HCT116 (cell line): ENCODE measurements around the gene CCDC154. TPM values are rescaled to one million over a fixed set of nuclear protein-coding genes. Genes with fewer than 3 reads are reported as not detected.

Experiments
- ATAC-seq: fragments of 200-7000 bp; cut with Tn5 transposase; 2 replicates; pipeline ENCODE4 v1.9.1; 2020; ENCODE audit warnings: mild to moderate bottlenecking, moderate library complexity
- BruUV-seq: library from RNA; stranded (reverse); fragments of 400-500 nt; replicated peaks from 2 replicates; lab custom pipeline; 2021; lab: Mats Ljungman, UMichigan
- CTCF ChIA-PET: fragments of 300-600 bp; sonication (Branson Sonifier 250); formaldehyde crosslinking; loops from one replicate; lab custom pipeline; 2021; ENCODE audit warnings: antibody characterized with exemption; lab: Charles Lee
- POLR2A ChIA-PET: fragments of 300-600, 350-600 bp; sonication (Branson Sonifier 250); formaldehyde crosslinking; loops from one replicate; lab custom pipeline; 2021; ENCODE audit warnings: antibody characterized with exemption; lab: Charles Lee
- RAD21 ChIA-PET, 2 experiments: fragments of 300-600 bp; sonication (Branson Sonifier 250); formaldehyde crosslinking; loops; one replicate each; lab custom pipeline; 2023; ENCODE audit warnings: low total read pairs in 2 of 2; ENCODE audit not compliant: uncharacterized antibody in 2 of 2, unreplicated experiment in 2 of 2, low non-redundant PET in 1 of 2; lab: Charles Lee
- DNase-seq: peaks from one replicate; pipeline ENCODE4 v3.0.0-alpha.2; 2010; ENCODE audit warnings: low read depth, low spot score
- H2AFZ ChIP-seq: fragments of 200-600 bp; shearing (Covaris generic), sonication (generic); 2 replicates; pipeline ENCODE4 v1.6.1; 2017; ENCODE audit warnings: low read depth, mixed run types, mixed read lengths, antibody characterized with exemption, low read length; ENCODE audit not compliant: poor library complexity, severe bottlenecking
- H3K27ac ChIP-seq: 2 replicates; pipeline ENCODE4 v1.5.1; 2012; ENCODE audit warnings: low read depth, low read length
- H3K27me3 ChIP-seq: fragments of 200-600 bp; sonication (generic); 2 replicates; pipeline ENCODE4 v1.6.1; 2016; ENCODE audit warnings: mixed run types, low read length, mixed read lengths; ENCODE audit not compliant: insufficient read depth
- H3K36me3 ChIP-seq, 2 experiments: fragments of 200-500 bp in 1 of 2; fragments of 200-600 bp in 1 of 2; sonication (Bioruptor generic) in 1 of 2; sonication (generic) in 1 of 2; 2 replicates each; pipeline versions ENCODE4 v1.5.1 to v1.6.1; 2014 to 2016; ENCODE audit warnings: low read length in 2 of 2, inconsistent platforms in 1 of 2, mixed read lengths in 1 of 2, mixed run types in 1 of 2; ENCODE audit not compliant: insufficient read depth in 2 of 2, control insufficient read depth in 1 of 2
- H3K4me1 ChIP-seq, 2 experiments: fragments of 200-600 bp in 1 of 2; sonication (generic) in 1 of 2; 2 replicates each; pipeline versions ENCODE4 v1.5.1 to v1.6.1; 2012 to 2017; ENCODE audit warnings: low read length in 2 of 2, inconsistent platforms in 1 of 2, mild to moderate bottlenecking in 1 of 2, mixed read lengths in 1 of 2, mixed run types in 1 of 2, moderate library complexity in 1 of 2; ENCODE audit not compliant: insufficient read depth in 2 of 2, control insufficient read depth in 1 of 2
- H3K4me2 ChIP-seq: fragments of 200-600 bp; sonication (generic); 2 replicates; pipeline ENCODE4 v1.6.1; 2017; ENCODE audit warnings: mixed run types, low read length, mixed read lengths
- H3K4me3 ChIP-seq, 2 experiments: fragments of 200-600 bp in 1 of 2; sonication (generic) in 1 of 2; replicated peaks in 1 of 2; 2 replicates each; pipeline ENCODE4 v1.5.1; 2011 to 2016; ENCODE audit warnings: low read length in 2 of 2, control low read depth in 1 of 2, low read depth in 1 of 2, mild to moderate bottlenecking in 1 of 2, mixed read lengths in 1 of 2, mixed run types in 1 of 2
- H3K79me2 ChIP-seq: fragments of 200-600 bp; sonication (generic); 2 replicates; pipeline ENCODE4 v1.6.1; 2017; ENCODE audit warnings: mild to moderate bottlenecking, mixed run types, low read length, moderate library complexity, mixed read lengths; ENCODE audit not compliant: insufficient read depth
- H3K9ac ChIP-seq: fragments of 200-600 bp; sonication (generic); 2 replicates; pipeline ENCODE4 v1.6.1; 2016; ENCODE audit warnings: low read length, mixed read lengths
- H3K9me2 ChIP-seq: fragments of 200-600 bp; sonication (generic), shearing (Covaris generic); 2 replicates; pipeline ENCODE4 v1.6.1; 2017; ENCODE audit warnings: mixed run types, mild to moderate bottlenecking, moderate library complexity; ENCODE audit not compliant: insufficient read depth
- H3K9me3 ChIP-seq, 2 experiments: fragments of 200-500 bp in 1 of 2; fragments of 200-600 bp in 1 of 2; sonication (Bioruptor generic) in 1 of 2; sonication (generic) in 1 of 2; 2 replicates each; pipeline ENCODE4 v1.6.1; 2014 to 2017; ENCODE audit warnings: low read length in 2 of 2, mixed read lengths in 2 of 2, inconsistent platforms in 1 of 2, low read depth in 1 of 2, mild to moderate bottlenecking in 1 of 2, mixed run types in 1 of 2, moderate library complexity in 1 of 2; ENCODE audit not compliant: control insufficient read depth in 1 of 2, insufficient read depth in 1 of 2
- H4K20me1 ChIP-seq: fragments of 200-600 bp; sonication (generic), shearing (Covaris generic); 2 replicates; pipeline ENCODE4 v1.6.1; 2017; ENCODE audit warnings: mixed run types, mild to moderate bottlenecking, moderate library complexity; ENCODE audit not compliant: insufficient read depth
- ATF3 ChIP-seq: IDR thresholded peaks from 2 replicates; pipeline ENCODE4 v1.6.1; 2012
- CEBPB ChIP-seq: IDR thresholded peaks from 2 replicates; pipeline ENCODE4 v1.6.1; 2012; ENCODE audit warnings: low read depth
- EGR1 ChIP-seq: IDR thresholded peaks from 2 replicates; pipeline ENCODE4 v1.6.1; 2012; ENCODE audit warnings: low read depth
- ELF1 ChIP-seq: IDR thresholded peaks from 2 replicates; pipeline ENCODE4 v1.6.1; 2012; ENCODE audit warnings: low read depth, borderline replicate concordance
- EZH2 ChIP-seq: fragments of 200-600 bp; sonication (generic); IDR thresholded peaks from 2 replicates; pipeline ENCODE4 v1.6.1; 2017; ENCODE audit warnings: antibody characterized with exemption, mixed run types
- JUND ChIP-seq: IDR thresholded peaks from 2 replicates; pipeline ENCODE4 v1.6.1; 2012
- RAD21 ChIP-seq: IDR thresholded peaks from 2 replicates; pipeline ENCODE4 v1.6.1; 2012; ENCODE audit warnings: low read depth, mild to moderate bottlenecking
- ZBTB33 ChIP-seq: IDR thresholded peaks from 2 replicates; pipeline ENCODE4 v1.6.1; 2011; ENCODE audit warnings: mild to moderate bottlenecking, low read length, moderate library complexity; ENCODE audit not compliant: insufficient replicate concordance; ENCODE audit errors: extremely low read depth
- intact Hi-C: fragments of 100-400 bp; cut with micrococcal nuclease; formaldehyde crosslinking; loops from 2 replicates; pipeline ENCODE4 v1.10.0; 2022
- total RNA-seq: library from RNA; stranded (reverse); gene quantifications from one replicate; pipeline ENCODE4 v1.2.1, GENCODE V29; 2021; ENCODE audit not compliant: unreplicated experiment
- TF ChIP-seq, protein P1 (sequence below), 3 experiments: fragments of 200-600 bp in 1 of 3; sonication (generic) in 1 of 3; IDR thresholded peaks in 2 of 3; conservative IDR thresholded peaks in 1 of 3; 2 replicates each; pipeline ENCODE4 v1.5.1; 2012 to 2017; ENCODE audit warnings: low read depth in 2 of 3, low read length in 2 of 3, antibody characterized with exemption in 1 of 3, borderline replicate concordance in 1 of 3, control low read depth in 1 of 3, mild to moderate bottlenecking in 1 of 3, mixed read lengths in 1 of 3, mixed run types in 1 of 3, moderate library complexity in 1 of 3; ENCODE audit not compliant: insufficient read depth in 1 of 3

CCDC154 gene
- total RNA-seq, 1 experiment from 2014 or later = 1.7 TPM

GRCh38 chr16:1466054-1466453 is 21.7 kb upstream of the CCDC154 start:
- H3K9ac ChIP-seq = no peak overlapping the region
- H4K20me1 ChIP-seq = no peaks in the 10 kb centered on the region
- H3K36me3 ChIP-seq = no peaks in the 10 kb centered on the region; a peak in 1 of 4 replicates
- peaks cover 25% of the 10 kb centered on the region for H3K79me2 ChIP-seq
- TF ChIP-seq, protein P1, sequence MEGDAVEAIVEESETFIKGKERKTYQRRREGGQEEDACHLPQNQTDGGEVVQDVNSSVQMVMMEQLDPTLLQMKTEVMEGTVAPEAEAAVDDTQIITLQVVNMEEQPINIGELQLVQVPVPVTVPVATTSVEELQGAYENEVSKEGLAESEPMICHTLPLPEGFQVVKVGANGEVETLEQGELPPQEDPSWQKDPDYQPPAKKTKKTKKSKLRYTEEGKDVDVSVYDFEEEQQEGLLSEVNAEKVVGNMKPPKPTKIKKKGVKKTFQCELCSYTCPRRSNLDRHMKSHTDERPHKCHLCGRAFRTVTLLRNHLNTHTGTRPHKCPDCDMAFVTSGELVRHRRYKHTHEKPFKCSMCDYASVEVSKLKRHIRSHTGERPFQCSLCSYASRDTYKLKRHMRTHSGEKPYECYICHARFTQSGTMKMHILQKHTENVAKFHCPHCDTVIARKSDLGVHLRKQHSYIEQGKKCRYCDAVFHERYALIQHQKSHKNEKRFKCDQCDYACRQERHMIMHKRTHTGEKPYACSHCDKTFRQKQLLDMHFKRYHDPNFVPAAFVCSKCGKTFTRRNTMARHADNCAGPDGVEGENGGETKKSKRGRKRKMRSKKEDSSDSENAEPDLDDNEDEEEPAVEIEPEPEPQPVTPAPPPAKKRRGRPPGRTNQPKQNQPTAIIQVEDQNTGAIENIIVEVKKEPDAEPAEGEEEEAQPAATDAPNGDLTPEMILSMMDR (IDR thresholded peaks at IDR 0.05 in 2 of 3, conservative IDR thresholded peaks at IDR 0.05 in 1 of 3; ENCODE audit: borderline replicate concordance in 1 of 3, insufficient read depth in 1 of 3, low read depth in 2 of 3, low read length in 2 of 3) = no peak
- TF ChIP-seq ELF1 (no peak), EZH2 (no peak), CEBPB (no peak), EGR1 (no peak), JUND (no peak), RAD21 (no peak), ATF3 (no peak), ZBTB33 (no peak)
- H3K9me3 ChIP-seq = no peaks in the 10 kb centered on the region
- BruUV-seq = no TSS peak
- no peak overlapping the region for H2AFZ ChIP-seq
- intact Hi-C loops = no loop called here
- no peaks in the 10 kb centered on the region for H3K9me2 ChIP-seq
- ATAC-seq (no peak), DNase-seq (no peak)
- H3K4me2 ChIP-seq = no peak overlapping the region
- ChIA-PET RAD21 (no interaction called here), CTCF (no interaction called here), POLR2A (no interaction called here)
- H3K27me3 ChIP-seq = no peaks in the 10 kb centered on the region
- no peak overlapping the region for H3K4me3 ChIP-seq
- H3K4me1 ChIP-seq = peaks cover 9 to 19% of the 10 kb centered on the region in 2 experiments; a peak in 3 of 4 replicates
- H3K27ac ChIP-seq = no peak overlapping the region
